Liver (tissue), 9 donors: ENCODE measurements around the gene NT5C1A. TPM values are rescaled to one million over a fixed set of nuclear protein-coding genes. Genes with fewer than 3 reads are reported as not detected.

Experiments used
- DNase-seq: peaks from one replicate; pipeline ENCODE4 v3.0.0-alpha.2; 2017; ENCODE audit warnings: low spot score
- H3K27ac ChIP-seq, 2 donors: one replicate each; pipeline ENCODE4 v1.7.0; 2013; ENCODE audit warnings: inconsistent platforms in 2 of 2, low read length in 2 of 2, control low read depth in 1 of 2, low read depth in 1 of 2, mild to moderate bottlenecking in 1 of 2
- H3K27me3 ChIP-seq, 4 donors: one replicate each; pipeline versions ENCODE4 v1.6.1 to v1.7.0; 2013; ENCODE audit warnings: low read length in 3 of 4, inconsistent platforms in 1 of 4, mild to moderate bottlenecking in 1 of 4, moderate library complexity in 1 of 4; ENCODE audit not compliant: control insufficient read depth in 4 of 4, insufficient read depth in 4 of 4
- H3K36me3 ChIP-seq, 4 donors: one replicate each; pipeline versions ENCODE4 v1.6.1 to v1.7.0; 2013; ENCODE audit warnings: low read length in 3 of 4, mild to moderate bottlenecking in 3 of 4, low read depth in 1 of 4, moderate library complexity in 1 of 4; ENCODE audit not compliant: control insufficient read depth in 4 of 4, insufficient read depth in 3 of 4
- H3K4me1 ChIP-seq, 4 donors: one replicate each; pipeline versions ENCODE4 v1.6.1 to v1.7.0; 2013; ENCODE audit warnings: low read length in 3 of 4, mild to moderate bottlenecking in 3 of 4, moderate library complexity in 1 of 4; ENCODE audit not compliant: control insufficient read depth in 4 of 4, insufficient read depth in 4 of 4
- H3K4me3 ChIP-seq, 3 donors: one replicate each; pipeline versions ENCODE4 v1.6.1 to v1.7.0; 2013; ENCODE audit warnings: low read length in 3 of 3, control low read depth in 1 of 3, low read depth in 1 of 3, mild to moderate bottlenecking in 1 of 3
- H3K9ac ChIP-seq, 2 donors: one replicate each; pipeline ENCODE4 v1.7.0; 2013; ENCODE audit warnings: low read length in 2 of 2, mild to moderate bottlenecking in 2 of 2, moderate library complexity in 2 of 2, control low read depth in 1 of 2, low read depth in 1 of 2
- H3K9me3 ChIP-seq, 4 donors: one replicate each; pipeline versions ENCODE4 v1.6.1 to v1.7.0; 2013; ENCODE audit warnings: low read length in 3 of 4; ENCODE audit not compliant: control insufficient read depth in 4 of 4
- ATF3 ChIP-seq: IDR thresholded peaks from 2 replicates; pipeline ENCODE4 v1.6.1; 2016; ENCODE audit warnings: antibody characterized with exemption
- CTCF ChIP-seq: fragments of 150-350 bp; IDR thresholded peaks from 2 replicates; pipeline ENCODE4 v1.5.1; 2017; ENCODE audit warnings: improper control_type of control experiment, low read depth, low read length; ENCODE audit not compliant: missing input control
- EGR1 ChIP-seq, 2 donors: IDR thresholded peaks; 2 replicates each; pipeline ENCODE4 v1.6.1; 2016 to 2018; ENCODE audit warnings: antibody characterized with exemption in 2 of 2, low read depth in 2 of 2
- FOXA1 ChIP-seq: IDR thresholded peaks from 2 replicates; pipeline ENCODE4 v1.6.1; 2016; ENCODE audit warnings: antibody characterized with exemption
- FOXA2 ChIP-seq: IDR thresholded peaks from 2 replicates; pipeline ENCODE4 v1.6.1; 2016; ENCODE audit warnings: antibody characterized with exemption
- GABPA ChIP-seq, 2 donors: IDR thresholded peaks in 1 of 2; conservative IDR thresholded peaks in 1 of 2; 2 replicates each; pipeline ENCODE4 v1.6.1; 2016; ENCODE audit warnings: antibody characterized with exemption in 2 of 2, mild to moderate bottlenecking in 1 of 2, moderate library complexity in 1 of 2
- HNF4A ChIP-seq, 2 donors: conservative IDR thresholded peaks; 2 replicates each; pipeline ENCODE4 v1.6.1; 2016; ENCODE audit warnings: antibody characterized with exemption in 2 of 2, mild to moderate bottlenecking in 2 of 2
- HNF4G ChIP-seq: IDR thresholded peaks from 2 replicates; pipeline ENCODE4 v1.6.1; 2016; ENCODE audit warnings: antibody characterized with exemption
- JUND ChIP-seq, 2 donors: IDR thresholded peaks; 2 replicates each; pipeline ENCODE4 v1.6.1; 2016; ENCODE audit warnings: antibody characterized with exemption in 2 of 2
- MAX ChIP-seq: IDR thresholded peaks from 2 replicates; pipeline ENCODE4 v1.6.1; 2016; ENCODE audit warnings: antibody characterized with exemption
- NR2F2 ChIP-seq: IDR thresholded peaks from 2 replicates; pipeline ENCODE4 v1.6.1; 2016; ENCODE audit warnings: antibody characterized with exemption
- RAD21 ChIP-seq, 2 donors: IDR thresholded peaks; 2 replicates each; pipeline ENCODE4 v1.6.1; 2016; ENCODE audit warnings: antibody characterized with exemption in 2 of 2, mild to moderate bottlenecking in 2 of 2
- REST ChIP-seq: IDR thresholded peaks from 2 replicates; pipeline ENCODE4 v1.6.1; 2016; ENCODE audit warnings: antibody characterized with exemption, mild to moderate bottlenecking
- RXRA ChIP-seq, 2 donors: IDR thresholded peaks; 2 replicates each; pipeline ENCODE4 v1.6.1; 2017 to 2018; ENCODE audit warnings: antibody characterized with exemption in 2 of 2, mild to moderate bottlenecking in 1 of 2
- SP1 ChIP-seq: IDR thresholded peaks from 2 replicates; pipeline ENCODE4 v1.6.1; 2018; ENCODE audit warnings: antibody characterized with exemption, mild to moderate bottlenecking
- TAF1 ChIP-seq: conservative IDR thresholded peaks from 2 replicates; pipeline ENCODE4 v1.6.1; 2016; ENCODE audit warnings: antibody characterized with exemption, mild to moderate bottlenecking
- YY1 ChIP-seq: IDR thresholded peaks from 2 replicates; pipeline ENCODE4 v1.6.1; 2016; ENCODE audit warnings: antibody characterized with exemption, mild to moderate bottlenecking
- ZBTB33 ChIP-seq: IDR thresholded peaks from 2 replicates; pipeline ENCODE4 v1.6.1; 2016; ENCODE audit warnings: antibody characterized with exemption
- WGBS: extraction: QIAGEN DNeasy Blood & Tissue Kit; methylation state at CpG from one replicate; pipeline ENCODE4 v1.1.7; 2013; 5-methylcytosine and 5-hydroxymethylcytosine counted together
- polyA plus RNA-seq, 2 donors: library from polyadenylated mRNA; stranded (reverse) in 1 of 2; unstranded in 1 of 2; fragments of 200-250 nt in 1 of 2; fragments of >200 nt in 1 of 2; fragmentation: Nextera tagmentation in 1 of 2; extraction: Ambion mirVana in 1 of 2; gene quantifications; one replicate each; pipeline versions ENCODE4 v1.2.1 to v1.2.3, GENCODE V29; 2013 to 2015
- total RNA-seq, 2 donors: library from RNA; depleted of rRNA; stranded (reverse); fragments of >200 nt; gene quantifications; one replicate each; pipeline ENCODE4 v1.2.3, GENCODE V29; 2014
- donor health status: healthy.
- donor health status: healthy.
- donor health status: healthy.
- donor health status: healthy.
- donor health status: healthy.

Gene NT5C1A
- total and polyA plus RNA-seq, 4 donors: 0.05 to 0.08 TPM; not detected in 2

GRCh38 chr1:39663559-39663958, 8.3 kb downstream of the NT5C1A start (continued):
- TF ChIP-seq GABPA (IDR thresholded peaks at IDR 0.05 in 1 of 2, conservative IDR thresholded peaks at IDR 0.05 in 1 of 2) (no peak), HNF4G (no peak), ZBTB33 (no peak)

GRCh38 chr1:39662861-39663260, 9.0 kb downstream of the NT5C1A start:
- Histone ChIP-seq H3K4me3 (no peak overlapping the region), H3K9ac (no peak overlapping the region), H3K27ac (no peak overlapping the region), H3K4me1 (no peaks in the 10 kb centered on the region), H3K36me3 (no peaks in the 10 kb centered on the region), H3K27me3 (peaks cover 0 to 3% (median 0%) of the 10 kb centered on the region in 4 donors), H3K9me3 (no peaks in the 10 kb centered on the region)
- no peak for DNase-seq
- 95% methylated on average over 1 of the region's 1 CpG for WGBS
- no peak for TF ChIP-seq FOXA1
- no peak for TF ChIP-seq ZBTB33
- no peak for TF ChIP-seq GABPA (IDR thresholded peaks at IDR 0.05 in 1 of 2, conservative IDR thresholded peaks at IDR 0.05 in 1 of 2)
- no peak for TF ChIP-seq HNF4A (conservative IDR thresholded peaks at IDR 0.05)
- no peak for TF ChIP-seq YY1
- TF ChIP-seq HNF4G: no peak
- TF ChIP-seq ATF3: no peak
- TF ChIP-seq FOXA2: no peak
- TF ChIP-seq NR2F2: no peak
- TF ChIP-seq SP1: no peak
- no peak for TF ChIP-seq TAF1
- no peak for TF ChIP-seq CTCF
- no peak for TF ChIP-seq RAD21 (IDR thresholded peaks at IDR 0.05)
- TF ChIP-seq RXRA (IDR thresholded peaks at IDR 0.05): no peak
- no peak for TF ChIP-seq EGR1 (IDR thresholded peaks at IDR 0.05; ENCODE audit: low read depth in 2 of 2)
- no peak for TF ChIP-seq JUND (IDR thresholded peaks at IDR 0.05)
- TF ChIP-seq MAX: no peak
- no peak for TF ChIP-seq REST
